Heart left ventricle (tissue), 13 donors: ENCODE measurements around the gene PLA2G2F.

ENCODE experiments used
- POLR2A ChIP-seq, 2 donors: fragments of 450-650 bp; IDR thresholded peaks; one replicate each; pipeline ENCODE4 v1.6.1; 2017; ENCODE audit warnings: antibody characterized with exemption in 2 of 2, mild to moderate bottlenecking in 2 of 2, moderate library complexity in 2 of 2
- TF ChIP-seq, protein P1 (sequence below), 12 donors: fragments of 200-600 bp; sonication (generic) in 4 of 12; IDR thresholded peaks; one replicate each; pipeline versions ENCODE4 v1.5.0 to v1.8.0; 2018 to 2022; ENCODE audit warnings: antibody characterized with exemption in 12 of 12, mild to moderate bottlenecking in 5 of 12
- donor health status: ischemic (EF 13 %, LVEDD 7.1; RV severe dilation, severe dysfunction).
- donor health status: DM: no; HTN: yes; CAD: no.
- donor health status: DM: no; HTN: no; CAD: no.
- donor health status: ischemic (EF 25% LVEDD 6.9; RV normal size, moderate dysfunction).
- donor health status: ischemic (EF 25% LVEDD 5.7; RV mildly dilated, moderate dysfunction).
- donor health status: ischemic (EF 35%, LVEDD 5.7; RV mildly dilated, moderate dysfunction).
- donor health status: nonischemic (EF 11% LVEDD 7.7; RV severe dilation, severe dysfunction).
- donor health status: DM: yes; HTN: yes; CAD: no.
- donor health status: PGD.
- donor health status: ischemic (EF 29% LVEDD 5.4; RV normal size, mild dysfunction).
- donor health status: nonischemic (EF 23%, LVEDD 6.1; RV moderate dilation, normal function).

DNA sequence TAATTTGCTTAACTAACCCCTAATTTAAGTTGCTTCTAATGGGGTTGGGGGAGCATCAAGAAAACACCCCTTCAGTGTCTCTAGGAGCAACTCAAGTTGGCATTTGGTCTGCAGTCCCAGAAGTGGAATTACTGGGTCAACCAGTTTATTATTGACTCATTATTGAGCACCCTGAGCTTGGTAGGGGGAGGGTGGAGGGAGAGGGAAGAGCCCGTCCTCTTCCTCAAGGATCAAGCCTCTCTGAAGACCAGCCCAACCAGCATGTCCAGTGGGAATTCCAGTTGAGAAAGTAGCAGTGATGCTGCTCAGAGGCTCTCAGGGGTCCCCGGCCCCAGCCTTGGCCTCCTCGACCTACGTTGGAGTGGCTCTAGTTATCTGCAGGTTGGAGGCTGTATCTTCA, 2.1 kb upstream of the PLA2G2F start:
- no peak for TF ChIP-seq POLR2A (IDR thresholded peaks at IDR 0.05)
- TF ChIP-seq, protein P1, sequence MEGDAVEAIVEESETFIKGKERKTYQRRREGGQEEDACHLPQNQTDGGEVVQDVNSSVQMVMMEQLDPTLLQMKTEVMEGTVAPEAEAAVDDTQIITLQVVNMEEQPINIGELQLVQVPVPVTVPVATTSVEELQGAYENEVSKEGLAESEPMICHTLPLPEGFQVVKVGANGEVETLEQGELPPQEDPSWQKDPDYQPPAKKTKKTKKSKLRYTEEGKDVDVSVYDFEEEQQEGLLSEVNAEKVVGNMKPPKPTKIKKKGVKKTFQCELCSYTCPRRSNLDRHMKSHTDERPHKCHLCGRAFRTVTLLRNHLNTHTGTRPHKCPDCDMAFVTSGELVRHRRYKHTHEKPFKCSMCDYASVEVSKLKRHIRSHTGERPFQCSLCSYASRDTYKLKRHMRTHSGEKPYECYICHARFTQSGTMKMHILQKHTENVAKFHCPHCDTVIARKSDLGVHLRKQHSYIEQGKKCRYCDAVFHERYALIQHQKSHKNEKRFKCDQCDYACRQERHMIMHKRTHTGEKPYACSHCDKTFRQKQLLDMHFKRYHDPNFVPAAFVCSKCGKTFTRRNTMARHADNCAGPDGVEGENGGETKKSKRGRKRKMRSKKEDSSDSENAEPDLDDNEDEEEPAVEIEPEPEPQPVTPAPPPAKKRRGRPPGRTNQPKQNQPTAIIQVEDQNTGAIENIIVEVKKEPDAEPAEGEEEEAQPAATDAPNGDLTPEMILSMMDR (IDR thresholded peaks at IDR 0.05), result no peak
